Esophagus (tissue), 2 donors: Measurements from ENCODE around the gene ADGRB2. TPM values are rescaled to one million over a fixed set of nuclear protein-coding genes. Genes with fewer than 3 reads are reported as not detected.

Experiments
- H3K27ac ChIP-seq, 2 donors: one replicate each; pipeline ENCODE4 v1.5.1; 2013; ENCODE audit warnings: low read depth in 2 of 2, mild to moderate bottlenecking in 2 of 2, inconsistent platforms in 1 of 2, low read length in 1 of 2, moderate library complexity in 1 of 2
- H3K27me3 ChIP-seq, 2 donors: one replicate each; pipeline ENCODE4 v1.6.1; 2013; ENCODE audit warnings: low read length in 2 of 2, control low read depth in 1 of 2, mild to moderate bottlenecking in 1 of 2; ENCODE audit not compliant: insufficient read depth in 2 of 2, control insufficient read depth in 1 of 2
- H3K36me3 ChIP-seq, 2 donors: one replicate each; pipeline ENCODE4 v1.6.1; 2013; ENCODE audit warnings: low read length in 1 of 2; ENCODE audit not compliant: control insufficient read depth in 2 of 2, insufficient read depth in 2 of 2
- H3K4me1 ChIP-seq, 2 donors: one replicate each; pipeline ENCODE4 v1.6.1; 2013; ENCODE audit warnings: low read length in 1 of 2; ENCODE audit not compliant: control insufficient read depth in 2 of 2, insufficient read depth in 2 of 2
- H3K4me3 ChIP-seq, 2 donors: one replicate each; pipeline ENCODE4 v1.5.1; 2013; ENCODE audit warnings: low read length in 2 of 2, mild to moderate bottlenecking in 2 of 2, low read depth in 1 of 2, moderate library complexity in 1 of 2
- H3K9me3 ChIP-seq, 2 donors: one replicate each; pipeline ENCODE4 v1.6.1; 2013; ENCODE audit warnings: mild to moderate bottlenecking in 2 of 2, low read depth in 1 of 2, low read length in 1 of 2, moderate library complexity in 1 of 2; ENCODE audit not compliant: control insufficient read depth in 2 of 2, insufficient read depth in 1 of 2
- WGBS, 2 donors: extraction: QIAGEN DNeasy Blood & Tissue Kit; methylation state at CpG; one replicate each; pipeline ENCODE4 v1.1.7; 2013; 5-methylcytosine and 5-hydroxymethylcytosine counted together
- polyA plus RNA-seq, 2 donors: library from polyadenylated mRNA; stranded (reverse); fragments of 200-250 nt; gene quantifications; one replicate each; pipeline ENCODE4 v1.2.3, GENCODE V29; 2013
- donor health status: healthy with polysubstance abuse.
- donor health status: Bipolar disorder and iron deficiency.

The ADGRB2 gene
- polyA plus RNA-seq, 2 donors, result 0.34 to 0.51 TPM

DNA sequence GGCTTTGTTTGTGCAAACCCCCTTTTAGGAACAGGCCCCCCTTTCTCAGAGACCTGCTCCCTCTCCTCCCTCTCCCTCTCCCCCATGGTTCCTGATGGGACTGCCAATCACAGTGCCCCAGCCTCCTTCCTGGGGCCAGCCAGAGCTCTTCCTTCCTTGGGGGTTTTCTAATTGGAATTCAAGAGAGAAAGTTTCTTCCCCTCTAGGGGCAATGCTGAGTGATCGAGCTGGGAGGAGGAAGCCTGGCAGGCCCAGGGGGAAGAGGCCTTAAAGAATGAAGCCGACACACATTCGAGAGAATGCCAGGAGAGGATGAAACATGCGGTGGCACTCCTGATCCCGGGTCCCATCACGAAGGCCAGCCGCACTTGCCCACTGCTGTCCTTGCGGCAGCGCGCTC is 39.0 kb downstream of the ADGRB2 start:
- no peak overlapping the region for H3K27ac ChIP-seq

DNA sequence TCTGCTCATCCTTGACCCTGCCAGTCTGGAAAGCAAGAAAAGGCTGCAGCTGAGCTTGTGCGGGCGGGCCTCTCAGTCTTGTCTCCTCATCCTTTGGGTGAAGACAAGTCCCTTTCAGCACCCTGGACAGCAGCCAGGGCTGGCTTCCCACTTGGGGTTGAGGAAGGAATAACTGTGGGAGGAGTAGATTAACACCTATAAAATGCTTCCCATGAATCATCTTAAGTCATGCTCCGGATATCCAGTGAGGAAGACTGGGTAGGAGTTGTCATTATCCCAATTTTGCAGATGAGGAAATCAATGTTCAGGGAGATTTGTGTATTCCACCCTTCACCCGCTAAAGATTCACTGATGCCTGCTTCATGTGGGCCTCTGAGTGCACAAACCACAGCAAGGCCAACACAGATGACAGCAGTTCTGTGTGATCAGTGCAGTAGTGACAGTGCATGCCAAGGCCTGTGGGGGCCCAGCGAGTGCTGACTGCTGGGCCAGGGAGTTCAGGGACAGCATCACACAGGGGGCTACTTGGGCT is 40.2 kb downstream of the ADGRB2 start:
- WGBS, 2 donors, result 45 to 47% methylated on average over 5 of the region's 5 CpGs
- Histone ChIP-seq H3K4me3 (no peak overlapping the region), H3K36me3 (no peaks in the 10 kb centered on the region), H3K9me3 (no peaks in the 10 kb centered on the region), H3K27ac (no peak overlapping the region), H3K27me3 (no peaks in the 10 kb centered on the region), H3K4me1 (no peaks in the 10 kb centered on the region)

More for the DNA sequence above, 39.0 kb downstream of the ADGRB2 start:
- whole genome bisulfite sequencing, 2 donors, result 82 to 87% methylated on average over 10 of the region's 10 CpGs
- Histone ChIP-seq H3K27me3 (no peaks in the 10 kb centered on the region), H3K36me3 (no peaks in the 10 kb centered on the region), H3K4me3 (no peak overlapping the region), H3K9me3 (no peaks in the 10 kb centered on the region), H3K4me1 (no peaks in the 10 kb centered on the region)

DNA sequence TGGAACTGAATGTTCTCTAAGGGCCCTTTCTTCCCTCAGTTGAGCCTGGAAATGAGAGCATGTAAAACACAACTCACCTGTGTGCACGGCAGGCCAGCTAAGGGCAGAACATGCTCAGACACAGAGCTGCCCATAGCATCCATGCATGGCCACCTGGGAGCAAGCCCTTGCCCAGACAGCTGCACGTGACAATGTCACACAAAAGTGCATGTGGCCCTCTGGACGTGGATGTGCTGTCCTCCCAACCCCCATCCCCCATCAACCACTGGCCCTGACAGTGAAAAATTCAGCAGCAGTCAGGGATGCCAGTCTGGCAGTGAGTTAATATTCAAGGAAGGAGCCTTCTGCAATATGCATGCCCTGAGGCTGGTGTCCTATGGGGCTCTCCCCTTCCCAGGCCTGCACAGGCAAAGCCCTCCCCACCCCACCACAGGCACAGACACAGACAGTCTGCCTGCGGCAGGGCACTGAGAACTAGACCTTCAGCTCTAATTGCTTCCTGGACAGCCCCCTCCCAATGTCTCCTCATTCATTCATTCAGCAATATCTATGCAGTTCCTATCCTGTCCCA is 45.7 kb downstream of the ADGRB2 start:
- Histone ChIP-seq H3K9me3 (no peaks in the 10 kb centered on the region), H3K27ac (no peak overlapping the region), H3K4me3 (no peak overlapping the region), H3K36me3 (no peaks in the 10 kb centered on the region), H3K4me1 (peaks cover 3 to 8% of the 10 kb centered on the region in 2 donors), H3K27me3 (no peaks in the 10 kb centered on the region)
- WGBS, 2 donors, result 43 to 44% methylated on average over 4 of the region's 4 CpGs

DNA sequence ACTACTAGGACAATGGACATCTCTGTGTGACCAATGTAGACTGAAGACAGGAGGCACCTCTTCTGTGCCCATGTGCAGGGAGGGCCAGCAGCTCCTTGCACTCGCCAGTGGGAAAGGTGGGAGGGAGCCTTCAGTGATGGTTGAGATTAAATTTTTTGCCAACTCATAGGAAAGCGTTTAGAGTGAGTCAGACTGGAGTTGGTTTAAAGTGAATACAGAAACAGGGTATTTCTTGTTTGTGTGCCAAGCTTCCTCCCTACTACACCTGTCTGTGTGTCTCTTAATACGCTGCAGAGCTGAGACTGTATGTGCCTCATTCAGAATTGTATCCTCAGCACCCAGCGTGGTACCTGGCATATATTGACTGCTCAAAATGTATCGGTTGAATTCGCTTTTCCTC is 46.8 kb downstream of the ADGRB2 start:
- WGBS, 2 donors, result 45 to 57% methylated on average over 6 of the region's 6 CpGs
- Histone ChIP-seq H3K9me3 (no peaks in the 10 kb centered on the region), H3K4me1 (peaks cover 5 to 8% of the 10 kb centered on the region in 2 donors), H3K27me3 (no peaks in the 10 kb centered on the region), H3K4me3 (no peak overlapping the region), H3K27ac (no peak overlapping the region), H3K36me3 (no peaks in the 10 kb centered on the region)

DNA sequence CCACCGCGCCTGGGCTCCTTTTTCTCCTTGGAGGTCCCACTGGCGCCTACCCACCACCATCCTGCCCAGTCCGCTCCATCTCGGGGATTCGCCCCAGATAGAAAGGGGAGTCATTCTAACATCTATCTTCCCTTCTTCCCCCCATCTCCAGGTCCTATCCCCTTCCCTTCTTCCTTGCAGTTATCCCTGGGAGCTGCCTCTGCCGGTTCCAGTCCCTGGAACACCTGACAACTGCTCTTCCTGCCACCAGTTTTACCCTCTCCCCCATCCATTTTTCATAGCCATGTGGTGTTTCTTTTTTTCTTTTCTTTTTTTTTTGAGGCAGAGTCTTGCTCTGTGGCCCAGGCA is 48.3 kb downstream of the ADGRB2 start:
- WGBS, 2 donors, result 3 to 32% methylated on average over 5 to 7 of the region's 7 CpGs

DNA sequence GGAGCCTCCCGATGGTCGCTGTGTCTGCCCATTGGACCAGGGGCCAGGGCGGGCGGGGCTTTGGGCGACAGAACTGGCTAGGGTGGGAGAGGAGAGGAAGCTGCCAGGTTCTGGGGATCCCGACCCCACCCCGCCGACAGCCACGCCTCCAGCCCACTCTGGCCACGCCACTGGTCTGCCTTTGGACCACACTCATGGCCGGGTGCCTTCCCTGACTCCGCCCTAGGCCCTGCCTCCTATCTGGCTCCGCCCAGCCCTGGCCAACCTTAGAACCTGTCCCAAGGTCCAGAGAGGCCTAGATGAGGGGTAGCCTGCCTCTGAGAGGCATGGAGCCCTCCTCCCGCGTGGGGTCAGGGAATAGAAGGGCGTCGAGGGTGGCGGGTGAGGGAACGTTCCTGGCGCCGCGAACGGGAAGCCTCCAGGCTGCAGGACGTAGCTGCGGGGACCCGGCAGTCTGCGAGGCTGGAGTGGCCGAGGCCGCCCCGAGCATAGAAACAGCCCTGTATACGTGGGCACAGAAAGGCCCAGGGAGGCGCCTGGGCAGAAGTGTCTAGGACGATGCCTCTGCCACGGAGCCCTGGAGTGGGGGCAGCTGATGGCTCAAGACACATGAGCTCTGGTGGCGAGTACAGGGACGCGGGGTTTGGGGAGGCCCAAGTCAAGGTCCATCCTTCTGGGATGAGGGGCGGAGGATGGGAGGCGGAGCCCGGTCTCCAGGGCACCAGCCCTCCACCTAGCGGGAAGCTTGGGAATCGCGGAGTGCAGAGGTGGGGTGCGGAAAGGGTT is 48.9 kb downstream of the ADGRB2 start:
- peak overlapping the region; percentile 84 to 88 for H3K27ac ChIP-seq
- peak overlapping the region in 1 of 2 donors; percentile 20 for H3K4me3 ChIP-seq
- no peaks in the 10 kb centered on the region for H3K9me3 ChIP-seq
- no peaks in the 10 kb centered on the region for H3K27me3 ChIP-seq
- peaks cover 5 to 8% of the 10 kb centered on the region in 2 donors for H3K4me1 ChIP-seq
- WGBS, 2 donors, result 4 to 12% methylated on average over 42 to 44 of the region's 44 CpGs
- H3K36me3 ChIP-seq, result no peaks in the 10 kb centered on the region

More for the DNA sequence above, 48.3 kb downstream of the ADGRB2 start:
- no peak overlapping the region for H3K4me3 ChIP-seq
- no peaks in the 10 kb centered on the region for H3K9me3 ChIP-seq
- H3K27ac ChIP-seq, result peak overlapping the region in 1 of 2 donors; percentile 88
- H3K4me1 ChIP-seq, result peaks cover 5 to 8% of the 10 kb centered on the region in 2 donors
- no peaks in the 10 kb centered on the region for H3K36me3 ChIP-seq
- no peaks in the 10 kb centered on the region for H3K27me3 ChIP-seq

DNA sequence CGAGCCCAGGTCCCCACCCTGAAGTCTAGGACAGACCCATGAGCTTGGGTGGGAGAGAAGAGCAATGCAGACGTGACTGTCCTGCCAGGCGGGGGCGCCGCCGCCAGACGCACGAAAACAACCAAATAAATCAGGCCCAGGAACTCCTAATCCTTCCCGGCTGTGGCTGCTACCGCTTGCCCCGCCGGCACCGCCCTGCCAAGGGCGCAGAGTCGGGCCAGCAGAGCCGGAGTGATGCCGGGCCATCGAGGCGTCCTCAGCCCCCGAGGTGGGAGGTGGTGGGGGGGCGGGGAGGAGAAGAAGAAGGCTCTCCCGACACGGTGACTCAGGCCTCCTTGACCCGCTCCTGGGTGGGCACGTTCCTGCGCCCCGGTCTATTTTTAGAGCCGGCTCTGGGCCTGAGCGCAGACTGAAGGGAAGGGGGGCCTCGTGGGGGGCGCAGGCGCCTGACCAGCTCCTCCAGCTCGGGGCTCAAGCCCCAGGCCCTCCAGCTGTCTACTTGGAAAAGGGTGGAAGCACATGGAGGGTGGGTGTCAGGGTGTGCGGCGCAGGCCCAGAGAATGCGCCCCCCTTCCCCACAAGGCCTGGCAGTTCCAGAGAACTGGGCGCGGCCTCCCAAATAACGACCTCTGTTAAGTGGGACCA is 49.6 kb downstream of the ADGRB2 start:
- Histone ChIP-seq H3K4me1 (peaks cover 5 to 8% of the 10 kb centered on the region in 2 donors), H3K36me3 (no peaks in the 10 kb centered on the region), H3K27me3 (no peaks in the 10 kb centered on the region), H3K27ac (peak overlapping the region; percentile 84 to 85), H3K9me3 (no peaks in the 10 kb centered on the region), H3K4me3 (no peak overlapping the region)
- 4 to 8% methylated on average over 37 to 39 of the region's 39 CpGs for WGBS, 2 donors

DNA sequence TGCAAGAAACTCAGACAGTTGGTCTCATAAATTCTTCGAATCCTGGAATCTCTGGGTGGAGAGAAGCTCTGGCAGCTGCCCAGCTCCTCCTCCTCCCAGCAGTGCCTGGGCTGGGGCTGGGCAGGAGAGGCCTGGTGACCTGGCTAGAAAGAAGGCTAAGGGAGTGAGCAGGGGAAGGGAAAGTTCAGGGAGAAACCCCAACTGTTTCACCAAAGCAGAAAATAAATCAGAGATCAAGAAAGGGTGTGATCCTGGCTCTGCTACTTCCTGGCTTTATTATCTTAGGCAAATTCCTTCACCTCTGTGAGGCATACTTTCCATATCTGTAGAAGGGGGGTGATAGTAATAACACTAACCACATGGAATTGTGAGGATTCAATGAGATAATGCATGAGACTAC is 51.5 kb downstream of the ADGRB2 start:
- Histone ChIP-seq H3K36me3 (no peaks in the 10 kb centered on the region), H3K4me3 (no peak overlapping the region), H3K27me3 (no peaks in the 10 kb centered on the region), H3K4me1 (peaks cover 4 to 5% of the 10 kb centered on the region in 2 donors), H3K27ac (peak overlapping the region in 1 of 2 donors; percentile 68), H3K9me3 (no peaks in the 10 kb centered on the region)
- 16 to 21% methylated on average over 1 of the region's 1 CpG for WGBS, 2 donors

DNA sequence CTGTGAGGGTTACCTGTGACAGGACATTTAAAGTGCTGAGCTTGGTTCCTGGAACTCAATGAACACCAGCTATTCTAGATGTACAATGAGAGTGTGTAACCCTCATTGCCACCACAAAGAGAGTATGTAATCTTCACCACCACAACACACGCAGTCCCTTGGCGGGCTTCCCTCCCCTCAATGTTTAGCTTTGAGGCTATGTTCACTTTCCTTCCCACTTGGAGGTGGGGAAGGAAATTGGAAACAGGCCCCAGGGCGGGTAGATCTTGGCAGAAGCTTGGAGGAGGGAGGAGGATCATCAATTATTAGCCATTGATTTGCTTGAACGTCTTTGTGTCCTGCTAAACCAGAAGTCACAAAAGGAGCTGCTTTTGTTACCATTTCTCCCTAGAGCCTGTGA is 52.1 kb downstream of the ADGRB2 start:
- no peak overlapping the region for H3K4me3 ChIP-seq
- H3K27me3 ChIP-seq, result no peaks in the 10 kb centered on the region
- WGBS, 2 donors, result 27 to 47% methylated on average over 4 of the region's 4 CpGs
- H3K9me3 ChIP-seq, result no peaks in the 10 kb centered on the region
- peaks cover 4 to 5% of the 10 kb centered on the region in 2 donors for H3K4me1 ChIP-seq
- H3K27ac ChIP-seq, result no peak overlapping the region
- H3K36me3 ChIP-seq, result no peaks in the 10 kb centered on the region
